C4-2B (cell line): ENCODE measurements around the gene NLRP14.

ENCODE experiments used
- CTCF ChIP-seq: fragments of 450-650 bp; conservative IDR thresholded peaks from 2 replicates; pipeline ENCODE4 v1.5.1; 2017; ENCODE audit warnings: mild to moderate bottlenecking
- ZFX ChIP-seq: fragments of 450-650 bp; IDR thresholded peaks from 2 replicates; pipeline ENCODE4 v1.6.1; 2017

GRCh38 chr11:7080900-7081299 is 60.6 kb downstream of the NLRP14 start:
- no peak for TF ChIP-seq CTCF
- no peak for TF ChIP-seq ZFX
